ENCODE measurements around the gene WNT9B. TPM values are rescaled to one million over a fixed set of nuclear protein-coding genes. Genes with fewer than 3 reads are reported as not detected.

The WNT9B gene
- total RNA-seq, 1 experiment from 2014 or later, result not detected

DNA sequence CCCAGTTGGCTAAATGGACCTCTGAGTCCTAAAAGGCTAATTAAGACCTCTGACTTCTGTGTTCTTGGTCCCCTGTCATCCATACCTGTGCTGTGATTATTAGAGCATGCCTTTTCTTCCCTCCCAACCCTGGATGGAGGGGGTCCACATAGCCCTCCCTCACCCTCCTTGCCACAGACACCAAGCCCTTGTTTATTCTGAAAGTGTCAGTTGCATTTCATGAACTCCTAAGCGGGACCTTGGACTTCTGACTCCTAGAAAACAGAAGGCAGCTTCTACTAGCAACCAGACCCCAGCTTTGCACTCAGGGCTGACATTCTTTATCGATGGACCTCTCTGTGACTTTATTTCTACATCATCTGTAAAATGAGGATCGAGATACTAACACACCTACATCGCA lies 38.1 kb downstream of the WNT9B start:
- CTCF ChIA-PET, result no interaction called here
- intact Hi-C loops (cut with micrococcal nuclease), result no loop called here
- POLR2A ChIA-PET (ENCODE audit: unreplicated experiment), result no interaction called here

DNA sequence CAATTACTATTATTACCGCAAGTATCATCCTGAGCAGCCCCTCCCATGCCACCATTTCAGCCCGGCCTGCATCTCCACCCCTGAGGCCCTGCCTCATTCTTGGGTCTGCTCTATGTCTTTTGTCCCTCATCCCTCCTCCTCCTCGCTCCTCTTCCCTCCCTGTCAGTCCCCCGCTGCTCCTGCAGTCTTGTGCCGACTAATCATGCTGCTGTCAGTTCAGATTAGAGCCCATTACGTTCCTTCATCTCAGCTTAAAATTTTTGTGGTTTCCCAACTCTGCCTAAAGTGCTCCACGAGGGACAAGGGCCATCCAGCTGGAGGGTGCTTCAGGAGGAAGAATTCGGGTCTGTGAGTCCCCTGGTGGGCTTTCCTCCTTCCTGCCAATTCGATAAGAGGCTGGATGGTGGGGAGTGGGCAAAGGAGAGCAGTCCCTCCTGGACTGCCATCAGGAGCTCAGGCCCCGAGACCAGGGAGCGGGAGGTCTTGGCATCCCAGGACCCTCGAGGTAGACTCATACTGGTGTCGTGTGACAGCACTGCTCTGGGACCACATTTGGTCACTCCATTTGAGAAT lies 38.7 kb downstream of the WNT9B start:
- Histone ChIP-seq H3K4me3 (ENCODE audit: low read length) (no peak overlapping the region), H3K36me3 (ENCODE audit: low read depth, low read length) (no peaks in the 10 kb centered on the region), H2AFZ (ENCODE audit: low read length) (no peak overlapping the region), H3K9me2 (replicated peaks; ENCODE audit: low read length) (no peaks in the 10 kb centered on the region), H3K9me3 (ENCODE audit: low read length) (no peaks in the 10 kb centered on the region), H3K4me2 (ENCODE audit: low read length) (no peak overlapping the region), H3F3A (ENCODE audit: low read length, unreplicated experiment) (no peaks in the 10 kb centered on the region), H3K79me2 (ENCODE audit: low read length) (no peaks in the 10 kb centered on the region), H3K27me3 (ENCODE audit: low read length) (peaks cover 85% of the 10 kb centered on the region), H3K9ac (ENCODE audit: low read length) (no peak overlapping the region), H3K27ac (ENCODE audit: low read length) (no peak overlapping the region), H4K20me1 (ENCODE audit: low read length) (no peaks in the 10 kb centered on the region), H3K4me1 (ENCODE audit: insufficient read depth, low read length) (no peaks in the 10 kb centered on the region)
- ChIA-PET CTCF (no interaction called here), POLR2A (ENCODE audit: unreplicated experiment) (no interaction called here)
- TF ChIP-seq EZH2 (IDR thresholded peaks at IDR 0.05; ENCODE audit: low read length, unreplicated experiment), result no peak
- TF ChIP-seq, protein P1, sequence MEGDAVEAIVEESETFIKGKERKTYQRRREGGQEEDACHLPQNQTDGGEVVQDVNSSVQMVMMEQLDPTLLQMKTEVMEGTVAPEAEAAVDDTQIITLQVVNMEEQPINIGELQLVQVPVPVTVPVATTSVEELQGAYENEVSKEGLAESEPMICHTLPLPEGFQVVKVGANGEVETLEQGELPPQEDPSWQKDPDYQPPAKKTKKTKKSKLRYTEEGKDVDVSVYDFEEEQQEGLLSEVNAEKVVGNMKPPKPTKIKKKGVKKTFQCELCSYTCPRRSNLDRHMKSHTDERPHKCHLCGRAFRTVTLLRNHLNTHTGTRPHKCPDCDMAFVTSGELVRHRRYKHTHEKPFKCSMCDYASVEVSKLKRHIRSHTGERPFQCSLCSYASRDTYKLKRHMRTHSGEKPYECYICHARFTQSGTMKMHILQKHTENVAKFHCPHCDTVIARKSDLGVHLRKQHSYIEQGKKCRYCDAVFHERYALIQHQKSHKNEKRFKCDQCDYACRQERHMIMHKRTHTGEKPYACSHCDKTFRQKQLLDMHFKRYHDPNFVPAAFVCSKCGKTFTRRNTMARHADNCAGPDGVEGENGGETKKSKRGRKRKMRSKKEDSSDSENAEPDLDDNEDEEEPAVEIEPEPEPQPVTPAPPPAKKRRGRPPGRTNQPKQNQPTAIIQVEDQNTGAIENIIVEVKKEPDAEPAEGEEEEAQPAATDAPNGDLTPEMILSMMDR (conservative IDR thresholded peaks at IDR 0.05; ENCODE audit: low read depth, low read length), result no peak
- TF ChIP-seq EZH2phosphoT487 (IDR thresholded peaks at IDR 0.05; ENCODE audit: borderline replicate concordance, low read length), result no peak
- BruUV-seq (replicated peaks), result no TSS peak
- intact Hi-C loops (cut with micrococcal nuclease), result no loop called here
- no peak for DNase-seq
- no peak for ATAC-seq

More for the DNA sequence above, 38.1 kb downstream of the WNT9B start:
- Histone ChIP-seq H2AFZ (ENCODE audit: low read length) (no peak overlapping the region), H3K9me2 (replicated peaks; ENCODE audit: low read length) (no peaks in the 10 kb centered on the region), H3K9ac (ENCODE audit: low read length) (no peak overlapping the region), H3K27me3 (ENCODE audit: low read length) (peaks cover 84% of the 10 kb centered on the region), H3K79me2 (ENCODE audit: low read length) (no peaks in the 10 kb centered on the region), H3K9me3 (ENCODE audit: low read length) (no peaks in the 10 kb centered on the region), H3K4me2 (ENCODE audit: low read length) (no peak overlapping the region), H3F3A (ENCODE audit: low read length, unreplicated experiment) (no peaks in the 10 kb centered on the region), H4K20me1 (ENCODE audit: low read length) (no peaks in the 10 kb centered on the region), H3K4me3 (ENCODE audit: low read length) (no peak overlapping the region), H3K36me3 (ENCODE audit: low read depth, low read length) (no peaks in the 10 kb centered on the region), H3K4me1 (ENCODE audit: insufficient read depth, low read length) (no peaks in the 10 kb centered on the region), H3K27ac (ENCODE audit: low read length) (no peak overlapping the region)
- ATAC-seq, result no peak
- TF ChIP-seq, protein P1 (conservative IDR thresholded peaks at IDR 0.05; ENCODE audit: low read depth, low read length), result no peak
- no peak for TF ChIP-seq EZH2phosphoT487 (IDR thresholded peaks at IDR 0.05; ENCODE audit: borderline replicate concordance, low read length)
- TF ChIP-seq EZH2 (IDR thresholded peaks at IDR 0.05; ENCODE audit: low read length, unreplicated experiment), result no peak
- no peak for DNase-seq
- BruUV-seq (replicated peaks), result no TSS peak

DNA sequence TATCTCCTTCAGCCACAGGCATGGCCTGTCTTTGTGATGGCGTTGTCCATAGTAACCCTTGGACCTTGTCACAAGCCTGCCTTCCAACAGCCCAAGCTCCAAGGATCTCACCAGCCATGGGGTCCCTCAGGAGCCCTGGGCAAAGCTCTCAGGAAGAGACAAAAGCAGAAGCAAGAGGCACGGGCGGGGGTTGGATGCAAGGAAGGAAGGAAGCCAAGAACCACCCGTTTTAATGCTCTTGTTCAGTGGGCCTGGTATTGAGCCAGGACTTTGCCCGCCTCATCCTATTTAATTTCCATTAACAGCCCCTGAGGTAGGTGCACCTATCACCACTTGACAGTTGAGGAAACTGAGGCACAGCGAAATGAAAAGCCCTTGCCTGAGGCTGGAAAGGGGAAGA lies 39.3 kb downstream of the WNT9B start:
- no peak overlapping the region for H3K9ac ChIP-seq (ENCODE audit: low read length)
- CTCF ChIA-PET, result no interaction called here
- H3K27me3 ChIP-seq (ENCODE audit: low read length), result peaks cover 87% of the 10 kb centered on the region
- H3K36me3 ChIP-seq (ENCODE audit: low read depth, low read length), result no peaks in the 10 kb centered on the region
- ATAC-seq (no peak), DNase-seq (no peak)
- no peaks in the 10 kb centered on the region for H3K9me2 ChIP-seq (replicated peaks; ENCODE audit: low read length)
- no peaks in the 10 kb centered on the region for H3K9me3 ChIP-seq (ENCODE audit: low read length)
- H3F3A ChIP-seq (ENCODE audit: low read length, unreplicated experiment), result no peaks in the 10 kb centered on the region
- no peaks in the 10 kb centered on the region for H4K20me1 ChIP-seq (ENCODE audit: low read length)
- H2AFZ ChIP-seq (ENCODE audit: low read length), result no peak overlapping the region
- no peak overlapping the region for H3K4me3 ChIP-seq (ENCODE audit: low read length)
- H3K27ac ChIP-seq (ENCODE audit: low read length), result no peak overlapping the region
- intact Hi-C loops (cut with micrococcal nuclease), result no loop called here
- H3K4me1 ChIP-seq (ENCODE audit: insufficient read depth, low read length), result no peaks in the 10 kb centered on the region
- TF ChIP-seq EZH2 (IDR thresholded peaks at IDR 0.05; ENCODE audit: low read length, unreplicated experiment) (no peak), EZH2phosphoT487 (IDR thresholded peaks at IDR 0.05; ENCODE audit: borderline replicate concordance, low read length) (no peak)
- TF ChIP-seq, protein P1 (conservative IDR thresholded peaks at IDR 0.05; ENCODE audit: low read depth, low read length), result no peak
- POLR2A ChIA-PET (ENCODE audit: unreplicated experiment), result no interaction called here
- BruUV-seq (replicated peaks), result no TSS peak
- H3K79me2 ChIP-seq (ENCODE audit: low read length), result no peaks in the 10 kb centered on the region
- no peak overlapping the region for H3K4me2 ChIP-seq (ENCODE audit: low read length)
